Transverse colon (tissue), 4 donors: Measurements from ENCODE around the gene FGGY.

ENCODE experiments used
- EP300 ChIP-seq: sonication (generic); formaldehyde crosslinking; IDR thresholded peaks from one replicate; pipeline ENCODE4 v1.6.1; 2017; ENCODE audit warnings: antibody characterized with exemption, low read depth
- POLR2A ChIP-seq: fragments of 450-650 bp; IDR thresholded peaks from one replicate; pipeline ENCODE4 v1.6.1; 2016; ENCODE audit warnings: antibody characterized with exemption, mild to moderate bottlenecking, moderate library complexity
- POLR2AphosphoS5 ChIP-seq, 3 donors: sonication (generic); formaldehyde crosslinking; IDR thresholded peaks; one replicate each; pipeline ENCODE4 v1.6.1; 2016; ENCODE audit warnings: antibody characterized with exemption in 3 of 3
- TF ChIP-seq, protein P1 (sequence below), 5 experiments: fragments of 200-600 bp in 3 of 5; fragments of 450-650 bp in 2 of 5; sonication (generic) in 3 of 5; IDR thresholded peaks; 1 replicate in 2 of 5; 2 replicates in 3 of 5; pipeline ENCODE4 v1.5.1; 2016 to 2017; ENCODE audit warnings: antibody characterized with exemption in 5 of 5, inconsistent platforms in 3 of 5, mild to moderate bottlenecking in 2 of 5, moderate library complexity in 1 of 5

GRCh38 chr1:59686170-59686569, 389.3 kb downstream of the FGGY start:
- TF ChIP-seq POLR2A (no peak), POLR2AphosphoS5 (IDR thresholded peaks at IDR 0.05) (no peak), EP300 (no peak)
- TF ChIP-seq, protein P1, sequence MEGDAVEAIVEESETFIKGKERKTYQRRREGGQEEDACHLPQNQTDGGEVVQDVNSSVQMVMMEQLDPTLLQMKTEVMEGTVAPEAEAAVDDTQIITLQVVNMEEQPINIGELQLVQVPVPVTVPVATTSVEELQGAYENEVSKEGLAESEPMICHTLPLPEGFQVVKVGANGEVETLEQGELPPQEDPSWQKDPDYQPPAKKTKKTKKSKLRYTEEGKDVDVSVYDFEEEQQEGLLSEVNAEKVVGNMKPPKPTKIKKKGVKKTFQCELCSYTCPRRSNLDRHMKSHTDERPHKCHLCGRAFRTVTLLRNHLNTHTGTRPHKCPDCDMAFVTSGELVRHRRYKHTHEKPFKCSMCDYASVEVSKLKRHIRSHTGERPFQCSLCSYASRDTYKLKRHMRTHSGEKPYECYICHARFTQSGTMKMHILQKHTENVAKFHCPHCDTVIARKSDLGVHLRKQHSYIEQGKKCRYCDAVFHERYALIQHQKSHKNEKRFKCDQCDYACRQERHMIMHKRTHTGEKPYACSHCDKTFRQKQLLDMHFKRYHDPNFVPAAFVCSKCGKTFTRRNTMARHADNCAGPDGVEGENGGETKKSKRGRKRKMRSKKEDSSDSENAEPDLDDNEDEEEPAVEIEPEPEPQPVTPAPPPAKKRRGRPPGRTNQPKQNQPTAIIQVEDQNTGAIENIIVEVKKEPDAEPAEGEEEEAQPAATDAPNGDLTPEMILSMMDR (IDR thresholded peaks at IDR 0.05) = no peak
